AG04449 (cell line): ENCODE data around the gene KCTD1.

Experiments used
- CTCF ChIA-PET: fragments of 350-600 bp; formaldehyde crosslinking; extraction: SDS; loops from one replicate; lab custom pipeline; 2021; ENCODE audit warnings: antibody characterized with exemption; lab: Yijun Ruan, JAX
- POLR2A ChIA-PET: fragments of 400-600, 350-600 bp; formaldehyde crosslinking; extraction: SDS; loops from one replicate; lab custom pipeline; 2020; ENCODE audit warnings: antibody characterized with exemption, inconsistent platforms; lab: Yijun Ruan, JAX
- DNase-seq: peaks from one replicate; pipeline ENCODE4 v3.0.0-alpha.2; 2010; ENCODE audit warnings: low read depth, low spot score
- H3K4me3 ChIP-seq: 2 replicates; pipeline ENCODE4 v1.5.1; 2011; ENCODE audit warnings: low read depth, mild to moderate bottlenecking, control low read depth, low read length
- TF ChIP-seq, protein P1 (sequence below): IDR thresholded peaks from one replicate; pipeline ENCODE4 v1.5.1; 2011; ENCODE audit warnings: mild to moderate bottlenecking, moderate library complexity, low read length, control low read depth, inconsistent platforms; ENCODE audit not compliant: insufficient read depth; ENCODE audit errors: missing control alignments

Gene KCTD1

DNA sequence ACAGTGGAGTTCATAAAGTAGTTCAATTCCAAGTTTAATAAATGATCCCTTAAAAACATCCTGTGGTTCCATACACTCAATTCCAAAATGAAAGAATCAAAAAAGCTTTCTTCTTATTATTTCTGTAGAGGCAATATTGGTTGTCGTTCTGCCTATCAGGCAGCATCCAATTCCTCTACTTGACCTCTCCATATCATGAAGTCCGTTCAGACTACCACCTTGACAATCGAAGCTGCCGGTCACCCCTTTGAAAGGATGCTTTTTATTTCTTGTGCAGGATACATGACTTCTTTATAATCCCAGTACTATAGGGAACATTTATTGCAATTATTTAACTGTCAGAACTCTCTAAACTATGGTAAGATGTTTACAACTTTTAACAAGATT is 3.3 kb upstream of the KCTD1 start:
- ChIA-PET CTCF (interaction anchor here (1.1 to 1.2 kb wide), 2 partner anchors 42 to 146 kb away, joined by 4 read pairs; no protein-coding TSS in a partner anchor), POLR2A (no interaction called here)
- TF ChIP-seq, protein P1, sequence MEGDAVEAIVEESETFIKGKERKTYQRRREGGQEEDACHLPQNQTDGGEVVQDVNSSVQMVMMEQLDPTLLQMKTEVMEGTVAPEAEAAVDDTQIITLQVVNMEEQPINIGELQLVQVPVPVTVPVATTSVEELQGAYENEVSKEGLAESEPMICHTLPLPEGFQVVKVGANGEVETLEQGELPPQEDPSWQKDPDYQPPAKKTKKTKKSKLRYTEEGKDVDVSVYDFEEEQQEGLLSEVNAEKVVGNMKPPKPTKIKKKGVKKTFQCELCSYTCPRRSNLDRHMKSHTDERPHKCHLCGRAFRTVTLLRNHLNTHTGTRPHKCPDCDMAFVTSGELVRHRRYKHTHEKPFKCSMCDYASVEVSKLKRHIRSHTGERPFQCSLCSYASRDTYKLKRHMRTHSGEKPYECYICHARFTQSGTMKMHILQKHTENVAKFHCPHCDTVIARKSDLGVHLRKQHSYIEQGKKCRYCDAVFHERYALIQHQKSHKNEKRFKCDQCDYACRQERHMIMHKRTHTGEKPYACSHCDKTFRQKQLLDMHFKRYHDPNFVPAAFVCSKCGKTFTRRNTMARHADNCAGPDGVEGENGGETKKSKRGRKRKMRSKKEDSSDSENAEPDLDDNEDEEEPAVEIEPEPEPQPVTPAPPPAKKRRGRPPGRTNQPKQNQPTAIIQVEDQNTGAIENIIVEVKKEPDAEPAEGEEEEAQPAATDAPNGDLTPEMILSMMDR: no peak
- H3K4me3 ChIP-seq: no peak overlapping the region
- DNase-seq: no peak

DNA sequence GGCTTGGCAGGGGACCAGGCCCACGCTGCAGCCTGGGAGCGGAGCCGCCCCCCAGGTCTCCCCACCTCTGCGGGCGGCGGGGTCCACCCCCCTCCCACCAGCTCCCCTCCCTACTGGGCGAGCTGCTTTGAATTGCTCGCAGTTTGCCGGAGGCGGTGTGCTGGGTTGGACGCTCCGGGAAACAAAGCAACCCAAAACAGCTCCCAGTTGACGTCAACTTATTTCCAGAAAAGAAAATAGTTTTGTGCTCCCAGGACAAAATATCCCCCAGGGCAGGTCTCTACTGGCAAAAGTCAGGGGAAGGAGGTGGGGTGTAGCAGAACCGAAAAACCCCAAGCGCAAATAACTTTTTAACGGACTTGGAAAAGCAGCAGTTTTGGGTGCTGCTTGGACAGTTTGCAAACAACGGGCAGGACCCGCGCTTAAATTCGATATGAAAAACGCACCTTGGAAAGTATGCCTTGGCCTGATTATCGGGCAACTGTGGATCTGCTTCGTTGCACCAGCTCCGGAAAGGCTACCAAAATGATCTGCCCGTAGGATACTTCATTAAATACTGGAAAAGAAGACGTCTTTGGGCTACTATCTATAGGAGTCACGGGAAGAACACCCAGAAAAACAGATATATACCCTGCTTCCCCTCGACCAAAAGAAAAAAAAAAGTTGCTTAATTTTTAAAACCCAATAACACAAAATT is 2.8 kb upstream of the KCTD1 start:
- H3K4me3 ChIP-seq: no peak overlapping the region
- ChIA-PET CTCF (interaction anchor here (1.1 to 4.2 kb wide), 3 partner anchors 43 to 168 kb away, joined by 4 to 40 read pairs (median 4); no protein-coding TSS in a partner anchor), POLR2A (no interaction called here)
- no peak for DNase-seq
- TF ChIP-seq, protein P1: no peak

DNA sequence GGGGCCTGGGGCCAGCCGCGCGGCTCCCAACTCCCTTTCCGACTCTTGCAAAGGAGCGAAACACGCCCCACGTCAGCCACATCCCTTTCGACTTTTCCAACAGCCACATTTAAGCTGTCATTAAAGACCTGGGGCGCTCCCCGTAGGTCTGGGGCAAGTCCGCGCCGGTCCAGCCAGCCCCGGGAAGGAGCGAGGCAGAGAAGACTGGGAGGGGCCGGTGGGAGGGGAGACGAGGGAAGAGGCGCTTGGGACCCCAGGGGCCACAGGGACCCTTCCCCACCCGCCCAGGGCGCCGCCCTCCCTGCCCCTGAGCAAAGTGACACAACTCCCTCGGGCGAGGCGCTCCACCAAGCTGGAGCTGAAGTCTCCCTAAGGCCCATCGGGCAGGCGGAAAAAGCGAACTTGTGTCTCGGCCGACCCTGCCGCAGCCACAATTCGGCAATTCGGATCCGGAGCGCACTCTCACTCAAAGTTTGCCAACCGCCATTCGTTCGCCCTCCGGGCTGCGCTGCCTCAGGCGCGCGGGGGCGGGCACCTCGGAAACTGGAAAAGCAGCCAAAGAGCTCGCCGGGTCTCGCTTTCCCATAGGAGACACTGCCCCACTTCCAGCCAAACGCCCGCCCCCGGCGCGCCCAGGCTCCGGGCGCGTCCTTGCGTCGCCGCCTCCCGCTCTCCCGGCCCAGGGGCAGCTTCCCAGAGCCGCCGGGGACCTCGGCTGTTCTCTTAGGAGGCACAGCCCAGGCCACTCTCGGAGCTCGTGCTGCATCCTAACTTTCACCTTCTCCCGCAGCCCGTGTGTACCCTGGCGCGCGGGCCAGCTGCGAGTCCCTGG is 1.1 kb upstream of the KCTD1 start:
- TF ChIP-seq, protein P1: no peak
- ChIA-PET POLR2A (interaction anchor here (0.9 kb wide), 1 partner anchor 69 kb away, joined by 3 read pairs; no protein-coding TSS in a partner anchor), CTCF (interaction anchor here (1.2 to 4.2 kb wide), 4 partner anchors 20 to 166 kb away, joined by 4 to 40 read pairs (median 8); no protein-coding TSS in a partner anchor)
- no peak for DNase-seq
- H3K4me3 ChIP-seq: peak overlapping the region; percentile 78

DNA sequence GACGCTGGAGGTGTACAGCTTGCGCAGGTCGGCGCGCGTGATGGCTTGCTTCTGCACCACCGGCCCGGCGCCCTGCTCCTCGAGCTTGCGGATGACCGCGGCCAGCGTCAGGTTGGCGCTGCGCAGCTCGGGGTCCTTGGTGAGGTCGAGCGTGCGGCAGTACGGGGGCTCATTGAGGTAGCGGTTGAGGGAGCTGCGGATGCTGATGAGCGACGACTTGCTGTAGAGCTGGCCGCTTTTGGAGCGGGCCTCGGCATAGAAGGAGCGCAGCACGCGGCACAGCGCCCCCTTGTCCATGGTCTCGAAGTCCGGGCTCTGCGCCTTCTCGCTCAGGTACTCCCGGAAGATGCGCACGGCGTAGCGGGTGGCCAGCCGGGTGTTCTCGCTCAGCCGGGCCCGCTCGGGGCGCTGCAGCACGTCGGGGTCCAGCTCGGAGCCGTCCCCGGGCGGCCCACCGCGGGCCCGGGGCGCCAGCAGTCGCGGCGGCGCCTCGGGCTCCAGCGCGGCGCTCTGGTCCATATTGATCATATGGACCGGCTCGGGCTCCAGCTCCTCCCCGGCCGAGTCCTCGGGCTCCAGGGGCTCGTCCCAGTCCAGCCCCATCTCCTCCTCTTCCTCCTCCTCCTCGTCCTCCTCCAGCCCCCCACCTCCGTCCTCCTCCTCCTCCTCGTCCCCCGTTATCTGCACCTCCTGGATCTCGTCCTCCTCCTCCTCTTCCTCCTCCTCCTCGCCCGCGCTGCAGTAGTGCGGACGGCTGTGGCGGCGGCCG is 523 bp downstream of the KCTD1 start:
- TF ChIP-seq, protein P1: peak; percentile 79
- peak overlapping the region; percentile 78 for H3K4me3 ChIP-seq
- CTCF ChIA-PET: interaction anchor here (0.7 to 4.2 kb wide), 29 partner anchors 8 to 230 kb away, joined by 3 to 40 read pairs (median 4); no protein-coding TSS in a partner anchor
- DNase-seq: no peak
- POLR2A ChIA-PET: interaction anchor here (0.7 kb wide), 2 partner anchors 10 to 162 kb away, joined by 3 to 4 read pairs; no protein-coding TSS in a partner anchor

DNA sequence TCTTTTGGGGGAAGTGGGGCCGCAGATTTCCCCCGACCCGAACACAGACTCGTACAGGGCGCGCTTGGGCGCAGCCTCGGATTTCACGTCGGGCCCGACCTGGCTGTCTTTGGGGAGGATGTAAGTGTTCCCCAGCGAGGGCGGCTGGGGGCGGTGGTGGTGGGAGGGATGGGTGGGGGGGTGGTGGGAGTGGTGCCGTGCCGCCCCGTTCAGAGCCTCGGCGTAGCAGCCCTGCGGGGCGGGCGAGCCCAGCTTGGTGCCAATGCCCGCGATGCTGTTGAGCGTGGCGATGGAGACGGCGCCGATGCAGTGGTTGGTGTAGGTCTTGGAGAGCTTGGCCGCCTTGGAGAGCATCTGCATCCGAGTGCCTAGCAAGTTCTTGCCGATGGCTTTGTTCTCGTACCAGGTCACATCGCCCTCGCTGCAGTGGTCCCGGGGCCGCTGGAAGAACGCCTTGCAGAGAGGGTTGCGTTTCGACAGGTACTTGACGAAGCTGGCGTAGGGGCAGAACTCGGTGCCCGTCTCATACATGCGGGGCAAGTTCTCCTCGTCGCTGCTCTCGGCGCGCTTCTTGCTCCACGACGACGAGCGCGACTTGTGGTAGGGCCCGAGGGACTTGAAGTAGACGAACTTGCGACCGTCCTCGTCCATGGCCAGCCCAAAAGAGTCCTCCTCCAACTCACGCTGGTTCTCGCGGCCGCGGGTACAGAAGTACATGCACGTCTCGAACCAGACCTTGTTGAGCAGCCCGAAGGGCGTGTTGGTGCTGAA is 1.3 kb downstream of the KCTD1 start:
- peak overlapping the region; percentile 78 for H3K4me3 ChIP-seq
- TF ChIP-seq, protein P1: no peak
- ChIA-PET POLR2A (no interaction called here), CTCF (interaction anchor here (0.7 to 4.2 kb wide), 26 partner anchors 8 to 229 kb away, joined by 3 to 40 read pairs (median 4); no protein-coding TSS in a partner anchor)
- no peak for DNase-seq
